ENCODE results near the gene FSTL4.

GRCh38 chr5:133559960-133560359 is 52.4 kb downstream of the FSTL4 start:
- no peak for TF ChIP-seq CTCF (conservative IDR thresholded peaks at IDR 0.05; ENCODE audit: low read depth, low read length)
- no peak for TF ChIP-seq RCOR1 (IDR thresholded peaks at IDR 0.05; ENCODE audit: insufficient replicate concordance, low read length)
- no peak for TF ChIP-seq FOS (IDR thresholded peaks at IDR 0.05; ENCODE audit: low read depth, low read length)
- no peak for TF ChIP-seq SMC3 (IDR thresholded peaks at IDR 0.05; ENCODE audit: low read depth, low read length)
- TF ChIP-seq POLR2A (IDR thresholded peaks at IDR 0.05; ENCODE audit: low read depth, low read length) = no peak
- TF ChIP-seq RFX5 (IDR thresholded peaks at IDR 0.05; ENCODE audit: low read depth, low read length) = no peak
- no peak for TF ChIP-seq RAD21 (IDR thresholded peaks at IDR 0.05; ENCODE audit: low read length)
- no peak for TF ChIP-seq MXI1 (IDR thresholded peaks at IDR 0.05; ENCODE audit: borderline replicate concordance, low read depth, low read length)
- TF ChIP-seq, protein P1, sequence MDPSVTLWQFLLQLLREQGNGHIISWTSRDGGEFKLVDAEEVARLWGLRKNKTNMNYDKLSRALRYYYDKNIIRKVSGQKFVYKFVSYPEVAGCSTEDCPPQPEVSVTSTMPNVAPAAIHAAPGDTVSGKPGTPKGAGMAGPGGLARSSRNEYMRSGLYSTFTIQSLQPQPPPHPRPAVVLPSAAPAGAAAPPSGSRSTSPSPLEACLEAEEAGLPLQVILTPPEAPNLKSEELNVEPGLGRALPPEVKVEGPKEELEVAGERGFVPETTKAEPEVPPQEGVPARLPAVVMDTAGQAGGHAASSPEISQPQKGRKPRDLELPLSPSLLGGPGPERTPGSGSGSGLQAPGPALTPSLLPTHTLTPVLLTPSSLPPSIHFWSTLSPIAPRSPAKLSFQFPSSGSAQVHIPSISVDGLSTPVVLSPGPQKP (IDR thresholded peaks at IDR 0.05; ENCODE audit: borderline replicate concordance, low read depth, low read length) = no peak
- TF ChIP-seq MAZ (IDR thresholded peaks at IDR 0.05; ENCODE audit: borderline replicate concordance, low read depth, low read length) = no peak
- no peak for TF ChIP-seq BHLHE40 (IDR thresholded peaks at IDR 0.05; ENCODE audit: low read depth, low read length)
- no peak for TF ChIP-seq USF2 (IDR thresholded peaks at IDR 0.05; ENCODE audit: low read depth, low read length)
- no peak for TF ChIP-seq CEBPB (IDR thresholded peaks at IDR 0.05; ENCODE audit: low read depth, low read length)

Measured in IMR-90 (cell line).